MCF 10A (cell line): ENCODE results near the gene CYP2S1. TPM values are rescaled to one million over a fixed set of nuclear protein-coding genes. Genes with fewer than 3 reads are reported as not detected.

Experiments
- BruUV-seq: library from RNA; stranded (reverse); fragments of 400-500 nt; replicated peaks from 2 replicates; lab custom pipeline; 2021; lab: Mats Ljungman, UMichigan
- CTCF ChIA-PET: fragments of 300-600 bp; sonication (Branson Sonifier 250); formaldehyde crosslinking; extraction: SDS; loops from one replicate; lab custom pipeline; 2021; ENCODE audit warnings: antibody characterized with exemption, inconsistent platforms; lab: Yijun Ruan, JAX
- POLR2A ChIA-PET: fragments of 300-600, 350-650 bp; sonication (Branson Sonifier 250); formaldehyde crosslinking; extraction: SDS; loops from one replicate; lab custom pipeline; 2020; ENCODE audit warnings: antibody characterized with exemption, inconsistent platforms; lab: Yijun Ruan, JAX
- DNase-seq: peaks from one replicate; pipeline ENCODE4 v3.0.0-alpha.2; 2018; ENCODE audit not compliant: unreplicated experiment
- H3K27ac Mint-ChIP-seq: one replicate; pipeline ENCODE4 v1.8.0; 2022; ENCODE audit warnings: mild to moderate bottlenecking, low read depth, mixed read lengths; ENCODE audit not compliant: unreplicated experiment
- H3K27me3 Mint-ChIP-seq: one replicate; pipeline ENCODE4 v1.8.0; 2022; ENCODE audit warnings: mixed read lengths; ENCODE audit not compliant: insufficient read depth, unreplicated experiment
- H3K36me3 Mint-ChIP-seq: one replicate; pipeline ENCODE4 v1.8.0; 2022; ENCODE audit warnings: mild to moderate bottlenecking, moderate library complexity, mixed read lengths; ENCODE audit not compliant: insufficient read depth, unreplicated experiment
- H3K4me1 Mint-ChIP-seq: one replicate; pipeline ENCODE4 v1.8.0; 2022; ENCODE audit warnings: mixed read lengths; ENCODE audit not compliant: insufficient read depth, unreplicated experiment
- H3K4me3 Mint-ChIP-seq: one replicate; pipeline ENCODE4 v1.8.0; 2022; ENCODE audit warnings: mild to moderate bottlenecking, moderate library complexity, mixed read lengths; ENCODE audit not compliant: unreplicated experiment
- H3K9me3 Mint-ChIP-seq: one replicate; pipeline ENCODE4 v1.8.0; 2022; ENCODE audit warnings: mixed read lengths; ENCODE audit not compliant: unreplicated experiment
- CTCF ChIP-seq: fragments of 200-600 bp; IDR thresholded peaks from one replicate; pipeline ENCODE4 v1.8.0; 2022; ENCODE audit warnings: antibody characterized with exemption, mild to moderate bottlenecking; ENCODE audit not compliant: unreplicated experiment
- intact Hi-C: fragments of 100-400 bp; cut with micrococcal nuclease; formaldehyde crosslinking; loops from 2 replicates; pipeline ENCODE4 v1.14.1; 2022
- total RNA-seq: library from RNA; stranded (reverse); gene quantifications from 2 replicates; pipeline ENCODE4 v1.2.3, GENCODE V29; 2022

CYP2S1 gene
- total RNA-seq, 1 experiment from 2014 or later, result not detected

GRCh38 chr19:41189425-41190065, 3.5 kb upstream of the CYP2S1 start:
- ChIA-PET POLR2A (interaction anchor here (0.7 kb wide), 1 partner anchor 1186 kb away, joined by 3 read pairs; no protein-coding TSS in a partner anchor), CTCF (no interaction called here)
- Mint-ChIP-seq H3K9me3 (no peaks in the 10 kb centered on the region), H3K4me3 (no peak overlapping the region), H3K27ac (no peak overlapping the region), H3K36me3 (no peaks in the 10 kb centered on the region), H3K4me1 (no peaks in the 10 kb centered on the region), H3K27me3 (peaks cover 48% of the 10 kb centered on the region)
- intact Hi-C loops, result no loop called here
- DNase-seq, result no peak
- no TSS peak for BruUV-seq
- TF ChIP-seq CTCF, result no peak

DNA sequence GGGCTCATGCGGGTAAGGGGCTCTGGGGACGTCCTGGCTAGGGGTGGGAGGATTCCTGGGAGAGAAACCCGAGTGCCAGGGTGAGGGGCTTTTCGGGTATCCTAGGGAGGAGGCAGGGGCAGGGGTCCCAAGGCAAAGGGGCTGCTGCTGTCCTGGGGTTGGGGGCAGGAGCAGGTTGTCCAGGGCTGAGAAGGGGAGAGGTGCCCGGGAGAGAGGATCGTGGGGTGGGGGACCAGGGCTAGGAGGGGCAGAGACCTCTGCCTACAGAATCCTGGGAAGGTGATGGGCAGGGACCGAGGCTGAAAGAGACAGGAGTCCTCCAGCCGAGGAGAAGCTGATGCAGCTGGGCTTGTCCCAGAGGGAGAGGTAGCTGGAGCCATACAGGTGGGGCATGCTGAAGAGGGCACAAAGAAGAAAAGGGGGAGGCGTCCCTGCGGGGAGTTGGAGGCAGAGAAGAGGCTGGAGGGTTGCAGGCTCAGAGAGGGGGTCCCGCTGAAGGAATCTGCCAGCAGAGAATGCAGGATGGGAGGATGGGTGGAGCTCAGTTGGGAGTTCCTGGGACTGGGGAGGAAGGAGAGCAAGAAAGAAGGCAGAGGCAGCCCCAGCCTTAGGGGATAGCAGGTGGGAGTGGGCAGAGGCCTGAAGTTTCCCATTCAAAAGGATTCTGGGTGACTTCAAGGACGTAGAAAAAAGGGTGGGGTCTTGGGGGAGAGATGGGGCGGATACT, 574 bp downstream of the CYP2S1 start:
- no peak for TF ChIP-seq CTCF
- Mint-ChIP-seq H3K36me3 (no peaks in the 10 kb centered on the region), H3K4me1 (peaks cover under 1% of the 10 kb centered on the region), H3K27me3 (peaks cover 42% of the 10 kb centered on the region), H3K9me3 (no peaks in the 10 kb centered on the region), H3K27ac (no peak overlapping the region), H3K4me3 (no peak overlapping the region)
- ChIA-PET POLR2A (interaction anchor here (0.7 to 1.0 kb wide), 3 partner anchors 70 to 394 kb away, joined by 3 read pairs; no protein-coding TSS in a partner anchor), CTCF (interaction anchor here (0.7 kb wide), 1 partner anchor 64 kb away, joined by 5 read pairs; no protein-coding TSS in a partner anchor)
- intact Hi-C loops, result no loop called here
- no TSS peak for BruUV-seq
- no peak for DNase-seq

GRCh38 chr19:41194157-41194552, 1.1 kb downstream of the CYP2S1 start:
- Mint-ChIP-seq H3K36me3 (no peaks in the 10 kb centered on the region), H3K4me1 (peaks cover 5% of the 10 kb centered on the region), H3K27me3 (peaks cover 47% of the 10 kb centered on the region), H3K9me3 (no peaks in the 10 kb centered on the region), H3K27ac (no peak overlapping the region), H3K4me3 (no peak overlapping the region)
- ChIA-PET POLR2A (interaction anchor here (0.7 to 1.0 kb wide), 2 partner anchors 70 to 393 kb away, joined by 3 read pairs; no protein-coding TSS in a partner anchor), CTCF (interaction anchor here (0.5 to 0.7 kb wide), 3 partner anchors 9 to 157 kb away, joined by 4 to 5 read pairs (median 5); no protein-coding TSS in a partner anchor)
- TF ChIP-seq CTCF, result no peak
- no TSS peak for BruUV-seq
- no peak for DNase-seq
- intact Hi-C loops, result no loop called here
